ENCODE results near the gene LYPLAL1. TPM values are rescaled to one million over a fixed set of nuclear protein-coding genes. Genes with fewer than 3 reads are reported as not detected.

LYPLAL1 gene
- total and polyA plus RNA-seq, 9 of the 15 experiments (the other 6 are each of a cell fraction or from before 2014, with no cell fraction given): 14.9 to 179 (median 46.3) TPM

GRCh38 chr1:219174460-219175211 is 958 bp downstream of the LYPLAL1 start:
- ATAC-seq (peak; percentile 46), FAIRE-seq (peak; percentile 54), DNase-seq (ENCODE audit: extremely low read depth in 1 of 4, low spot score in 3 of 4) (peak; percentile 17 to 45 (median 24))
- 3% methylated on average over 11 of the region's 11 CpGs for WGBS (ENCODE audit: insufficient coverage, low coverage, missing lambda C conversion rate)
- Histone ChIP-seq H2AFZ (ENCODE audit: low read depth, low read length) (peak overlapping the region; percentile 82), H3K4me2 (ENCODE audit: insufficient read depth, low read length) (peak overlapping the region; percentile 96), H3K27ac (ENCODE audit: extremely low read depth, low read depth, low read length) (peak overlapping the region; percentile 83), H3K79me2 (ENCODE audit: control insufficient read depth, insufficient read depth, low read length) (peaks cover 43% of the 10 kb centered on the region), H3K4me1 (replicated peaks in 1 of 2; ENCODE audit: control insufficient read depth in 2 of 2, insufficient read depth in 2 of 2, low read length in 2 of 2) (peaks cover 9 to 10% of the 10 kb centered on the region in 2 experiments; a peak in 3 of 5 replicates), H3K9me3 (replicated peaks; ENCODE audit: control insufficient read depth, insufficient read depth, low read depth, low read length) (peaks cover 2% of the 10 kb centered on the region; the same call in 1 of the 2 replicates), H3K4me3 (peak overlapping the region; percentile 70), H3K36me3 (ENCODE audit: control insufficient read depth, insufficient read depth, low read length) (peaks cover 19% of the 10 kb centered on the region), H4K20me1 (replicated peaks; ENCODE audit: control insufficient read depth, insufficient read depth, low read length) (0 out of 2 replicates have a peak, but pooled peaks cover 4% of the 10 kb centered on the region), H3K9ac (ENCODE audit: insufficient read depth in 1 of 2, low read depth in 2 of 2, low read length in 2 of 2) (peak overlapping the region; percentile 89 to 95), H3K27me3 (ENCODE audit: control insufficient read depth in 2 of 2, insufficient read depth in 2 of 2, low read length in 2 of 2) (no peaks in the 10 kb centered on the region), H3K9me1 (ENCODE audit: control insufficient read depth, insufficient read depth, low read length) (no peaks in the 10 kb centered on the region)
- POLR2A ChIA-PET: interaction anchor here (0.6 to 4.6 kb wide), 11 partner anchors 13 to 95 kb away, joined by 3 to 40 read pairs (median 4); no protein-coding TSS in a partner anchor
- in situ Hi-C loops (cut with MboI): no loop called here
- TSS peak; percentile 42 for BruUV-seq (replicated peaks)
- CTCF ChIA-PET (ENCODE audit: low intra/inter-chr PET ratio): interaction anchor here (0.7 kb wide), 1 partner anchor 296 kb away, joined by 3 read pairs; no protein-coding TSS in a partner anchor
- intact Hi-C loops (cut with micrococcal nuclease): loop anchor here (1.0 to 10.0 kb wide), 3 partner anchors 86 to 870 kb away; no protein-coding TSS in a partner anchor
- TF ChIP-seq CBX3 (IDR thresholded peaks at IDR 0.05; ENCODE audit: borderline replicate concordance in 1 of 2, low read length in 2 of 2) (no peak; a peak in 1 of 3 replicates), ZNF695 (CRISPR knock-in tag; IDR thresholded peaks at IDR 0.05) (no peak), PREB (CRISPR knock-in tag; IDR thresholded peaks at IDR 0.05) (0 out of 2 replicates have a peak, but pooled peaks have one; percentile 57), XRCC5 (IDR thresholded peaks at IDR 0.05; ENCODE audit: low read depth, low read length) (0 out of 2 replicates have a peak, but pooled peaks have one; percentile 39), E2F8 (IDR thresholded peaks at IDR 0.05; ENCODE audit: low read depth, partially characterized antibody) (no peak), ZNF639 (CRISPR knock-in tag; conservative IDR thresholded peaks at IDR 0.05 in 1 of 2, IDR thresholded peaks at IDR 0.05 in 1 of 2) (peak in 1 of 2 experiments; percentile 21; a peak in 1 of 4 replicates), STAT6 (CRISPR knock-in tag; IDR thresholded peaks at IDR 0.05) (no peak), HMBOX1 (IDR thresholded peaks at IDR 0.05) (peak; percentile 78), MTA1 (IDR thresholded peaks at IDR 0.05; ENCODE audit: borderline replicate concordance) (no peak), DPF2 (IDR thresholded peaks at IDR 0.05) (no peak)
